Mesothelial cell of epicardium (in vitro differentiated cells): ENCODE results near the gene ANKS1A. TPM values are rescaled to one million over a fixed set of nuclear protein-coding genes. Genes with fewer than 3 reads are reported as not detected.

Source experiments
- DNase-seq, 2 experiments: peaks; one replicate each; pipeline ENCODE4 v3.0.0; 2021; ENCODE audit warnings: low spot score in 2 of 2; ENCODE audit not compliant: unreplicated experiment in 2 of 2
- H3K27ac Mint-ChIP-seq: 2 replicates; pipeline ENCODE4 v1.8.0; 2021; ENCODE audit warnings: mixed read lengths
- H3K27me3 Mint-ChIP-seq: 2 replicates; pipeline ENCODE4 v1.8.0; 2021; ENCODE audit warnings: low read depth, mixed read lengths
- H3K36me3 Mint-ChIP-seq: 2 replicates; pipeline ENCODE4 v1.8.0; 2021; ENCODE audit warnings: mixed read lengths
- H3K4me1 Mint-ChIP-seq: 2 replicates; pipeline ENCODE4 v1.8.0; 2021; ENCODE audit warnings: mixed read lengths
- H3K4me3 Mint-ChIP-seq: 2 replicates; pipeline ENCODE4 v1.8.0; 2021; ENCODE audit warnings: mild to moderate bottlenecking, moderate library complexity, mixed read lengths
- H3K9me3 Mint-ChIP-seq: 2 replicates; pipeline ENCODE4 v1.8.0; 2021; ENCODE audit warnings: mixed read lengths
- total RNA-seq: library from RNA; stranded (reverse); gene quantifications from 3 replicates; pipeline ENCODE4 v1.2.1, GENCODE V29; 2021
- TF ChIP-seq, protein P1 (sequence below): fragments of 200-600 bp; sonication (generic); IDR thresholded peaks from one replicate; pipeline ENCODE4 v1.5.0; 2021; ENCODE audit warnings: antibody characterized with exemption; ENCODE audit not compliant: unreplicated experiment

Gene ANKS1A
- total RNA-seq, 1 donor from 2014 or later = 30.6 TPM

DNA sequence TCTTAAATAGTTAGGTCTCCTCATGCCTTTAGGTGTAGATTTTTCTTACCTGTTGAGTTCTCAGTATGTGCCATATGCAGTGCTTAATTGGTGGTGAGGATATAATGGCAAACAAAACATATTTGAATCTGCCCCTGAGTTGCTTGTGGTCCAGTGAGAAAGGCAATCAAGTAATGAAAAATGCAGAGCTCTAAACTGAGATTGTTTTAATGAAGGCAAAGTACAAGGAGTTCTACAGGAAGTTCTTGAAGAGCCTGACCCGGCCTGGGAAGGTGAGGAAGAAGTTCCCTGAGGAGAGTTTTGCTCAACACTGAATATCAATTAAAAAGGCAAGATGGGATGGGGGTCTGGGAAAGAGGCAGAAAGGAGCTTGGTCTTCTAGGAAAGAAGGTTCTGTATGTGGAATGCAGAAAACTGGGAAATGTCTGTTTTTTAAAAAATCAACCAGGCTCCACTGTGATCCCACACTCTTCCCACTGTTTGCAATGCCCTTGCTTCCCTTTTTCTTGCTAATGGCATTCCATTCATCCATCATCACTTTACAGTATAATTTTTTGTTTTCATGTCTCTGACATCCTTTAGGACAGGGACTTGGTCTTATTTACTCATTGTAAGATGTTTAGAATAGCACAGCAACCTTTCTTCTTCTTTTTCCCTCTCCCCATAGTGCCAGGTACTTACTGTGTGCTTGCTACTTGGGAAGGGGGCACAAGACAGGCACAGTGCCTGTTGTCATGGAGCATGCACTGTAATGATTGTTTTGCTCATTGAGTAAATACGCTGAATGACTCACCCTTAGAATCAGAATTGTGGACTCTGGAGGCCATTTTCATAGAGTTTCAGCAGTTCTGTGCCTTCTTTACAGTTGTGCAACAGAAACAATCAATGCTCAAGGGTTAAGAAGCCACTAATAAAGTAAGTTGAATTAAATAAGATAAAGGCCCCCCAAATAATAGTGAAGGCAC is 64.3 kb downstream of the ANKS1A start:
- no peak overlapping the region for H3K4me3 Mint-ChIP-seq
- TF ChIP-seq, protein P1, sequence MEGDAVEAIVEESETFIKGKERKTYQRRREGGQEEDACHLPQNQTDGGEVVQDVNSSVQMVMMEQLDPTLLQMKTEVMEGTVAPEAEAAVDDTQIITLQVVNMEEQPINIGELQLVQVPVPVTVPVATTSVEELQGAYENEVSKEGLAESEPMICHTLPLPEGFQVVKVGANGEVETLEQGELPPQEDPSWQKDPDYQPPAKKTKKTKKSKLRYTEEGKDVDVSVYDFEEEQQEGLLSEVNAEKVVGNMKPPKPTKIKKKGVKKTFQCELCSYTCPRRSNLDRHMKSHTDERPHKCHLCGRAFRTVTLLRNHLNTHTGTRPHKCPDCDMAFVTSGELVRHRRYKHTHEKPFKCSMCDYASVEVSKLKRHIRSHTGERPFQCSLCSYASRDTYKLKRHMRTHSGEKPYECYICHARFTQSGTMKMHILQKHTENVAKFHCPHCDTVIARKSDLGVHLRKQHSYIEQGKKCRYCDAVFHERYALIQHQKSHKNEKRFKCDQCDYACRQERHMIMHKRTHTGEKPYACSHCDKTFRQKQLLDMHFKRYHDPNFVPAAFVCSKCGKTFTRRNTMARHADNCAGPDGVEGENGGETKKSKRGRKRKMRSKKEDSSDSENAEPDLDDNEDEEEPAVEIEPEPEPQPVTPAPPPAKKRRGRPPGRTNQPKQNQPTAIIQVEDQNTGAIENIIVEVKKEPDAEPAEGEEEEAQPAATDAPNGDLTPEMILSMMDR = no peak
- H3K27me3 Mint-ChIP-seq = no peaks in the 10 kb centered on the region
- H3K9me3 Mint-ChIP-seq = no peaks in the 10 kb centered on the region
- H3K27ac Mint-ChIP-seq = no peak overlapping the region
- no peaks in the 10 kb centered on the region for H3K36me3 Mint-ChIP-seq
- DNase-seq = no peak
- peaks cover 28% of the 10 kb centered on the region for H3K4me1 Mint-ChIP-seq

DNA sequence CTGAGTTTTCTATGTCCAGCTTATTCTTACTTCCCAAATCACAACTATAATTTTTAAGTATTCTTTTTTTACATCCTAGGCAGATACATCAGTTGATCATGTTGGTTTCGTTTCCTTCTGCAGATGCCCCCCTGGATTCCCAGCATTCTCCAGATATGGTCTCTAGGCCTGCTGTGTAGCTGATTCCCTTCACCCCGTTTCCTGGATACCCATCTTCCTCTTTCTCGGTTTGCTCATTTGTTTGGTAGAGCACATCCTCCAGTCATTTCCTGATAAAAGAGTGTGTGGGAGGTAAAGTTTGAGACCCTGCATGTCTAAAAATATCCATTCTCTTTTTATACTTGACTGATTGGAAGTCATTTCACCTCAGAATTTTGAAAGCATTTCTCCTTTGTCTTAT is 66.4 kb downstream of the ANKS1A start:
- no peak for DNase-seq
- no peaks in the 10 kb centered on the region for H3K9me3 Mint-ChIP-seq
- no peaks in the 10 kb centered on the region for H3K36me3 Mint-ChIP-seq
- H3K27me3 Mint-ChIP-seq = no peaks in the 10 kb centered on the region
- peaks cover 21% of the 10 kb centered on the region for H3K4me1 Mint-ChIP-seq
- H3K4me3 Mint-ChIP-seq = no peak overlapping the region
- TF ChIP-seq, protein P1 = no peak
- no peak overlapping the region for H3K27ac Mint-ChIP-seq

DNA sequence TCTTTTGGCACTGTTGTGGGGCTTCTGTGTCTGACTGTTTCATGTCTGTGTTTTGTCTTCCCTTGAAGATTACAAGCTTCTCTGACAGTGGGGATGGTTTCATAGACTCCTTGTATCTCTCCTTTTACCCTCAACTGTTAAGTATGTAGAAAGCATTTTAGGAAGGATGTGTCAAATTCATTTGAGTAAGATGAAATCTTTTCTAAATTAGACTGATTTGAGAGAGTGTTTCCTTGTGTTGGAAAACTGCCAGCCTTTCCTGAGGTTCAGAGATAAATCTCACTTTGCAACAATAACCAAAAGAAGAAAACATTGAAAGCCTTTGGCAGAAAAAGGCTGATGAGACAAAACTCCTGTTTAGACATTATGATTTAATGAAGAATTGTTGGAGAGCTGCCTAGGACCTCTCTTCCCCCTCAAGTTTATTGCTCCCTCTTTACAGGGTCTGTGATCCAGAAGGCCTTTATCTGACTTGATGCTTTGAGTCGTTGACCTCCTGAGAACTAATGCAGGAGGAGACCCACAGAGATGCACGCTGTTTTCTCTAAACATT is 68.3 kb downstream of the ANKS1A start:
- H3K4me1 Mint-ChIP-seq = peaks cover 16% of the 10 kb centered on the region
- DNase-seq = no peak
- TF ChIP-seq, protein P1 = no peak
- no peaks in the 10 kb centered on the region for H3K36me3 Mint-ChIP-seq
- no peaks in the 10 kb centered on the region for H3K27me3 Mint-ChIP-seq
- H3K9me3 Mint-ChIP-seq = no peaks in the 10 kb centered on the region
- peak overlapping the region; percentile 86 for H3K27ac Mint-ChIP-seq
- H3K4me3 Mint-ChIP-seq = no peak overlapping the region

DNA sequence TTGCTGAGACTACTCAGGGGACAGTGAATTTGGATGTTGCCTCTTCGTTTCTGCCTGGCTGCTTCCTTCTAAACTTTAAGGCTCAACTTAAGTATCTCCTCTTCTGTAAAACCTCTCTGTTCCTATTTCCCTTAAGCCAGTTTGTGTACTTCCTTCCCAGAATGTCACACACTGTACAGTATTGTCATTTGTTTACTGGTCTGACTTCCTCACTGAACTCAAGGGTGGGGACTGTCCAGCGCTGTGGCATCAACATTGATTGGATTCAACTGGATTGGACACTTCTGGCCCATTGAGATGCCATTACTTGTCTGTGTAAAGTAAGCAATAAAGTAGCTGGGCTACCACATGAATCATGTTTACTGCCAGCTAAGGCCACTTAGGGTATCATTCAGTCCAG is 69.7 kb downstream of the ANKS1A start:
- H3K4me3 Mint-ChIP-seq = no peak overlapping the region
- H3K36me3 Mint-ChIP-seq = no peaks in the 10 kb centered on the region
- no peak for DNase-seq
- no peak overlapping the region for H3K27ac Mint-ChIP-seq
- H3K4me1 Mint-ChIP-seq = peaks cover 15% of the 10 kb centered on the region
- no peaks in the 10 kb centered on the region for H3K27me3 Mint-ChIP-seq
- H3K9me3 Mint-ChIP-seq = no peaks in the 10 kb centered on the region
- TF ChIP-seq, protein P1 = no peak

DNA sequence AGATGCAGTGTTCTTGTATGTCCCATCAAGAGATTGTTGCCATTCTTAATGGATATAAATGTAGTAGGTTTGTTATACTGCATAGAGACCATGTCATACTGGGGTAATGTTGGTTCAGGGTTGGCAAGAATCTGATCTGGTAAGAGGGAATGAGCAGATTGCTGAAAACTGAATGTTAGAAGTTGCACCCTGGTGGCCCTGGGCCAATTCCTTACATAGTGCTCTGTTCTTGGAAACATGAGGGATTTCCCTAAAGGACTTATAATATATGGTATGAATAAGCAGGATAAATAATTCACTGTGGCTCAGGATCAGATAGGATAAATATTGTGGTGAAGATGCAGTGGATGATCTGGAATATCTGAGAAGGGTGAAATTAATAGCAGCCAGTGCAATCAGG is 70.2 kb downstream of the ANKS1A start:
- Mint-ChIP-seq H3K27ac (no peak overlapping the region), H3K36me3 (no peaks in the 10 kb centered on the region), H3K4me1 (peaks cover 13% of the 10 kb centered on the region), H3K9me3 (no peaks in the 10 kb centered on the region), H3K27me3 (no peaks in the 10 kb centered on the region), H3K4me3 (no peak overlapping the region)
- TF ChIP-seq, protein P1 = no peak
- DNase-seq = no peak
